ENCODE results near the gene ODAD4.

GRCh38 chr17:41917192-41917591 lies 13.2 kb upstream of the ODAD4 start:
- peak; percentile 70; the same call in 1 of the 2 replicates for TF ChIP-seq POLR2A (IDR thresholded peaks at IDR 0.05; ENCODE audit: low read depth, low read length)
- no peak for TF ChIP-seq BHLHE40 (IDR thresholded peaks at IDR 0.05; ENCODE audit: low read depth, low read length)
- TF ChIP-seq CTCF (conservative IDR thresholded peaks at IDR 0.05; ENCODE audit: low read depth, low read length) = no peak
- TF ChIP-seq CEBPB (IDR thresholded peaks at IDR 0.05; ENCODE audit: low read depth, low read length) = no peak
- TF ChIP-seq MXI1 (IDR thresholded peaks at IDR 0.05; ENCODE audit: borderline replicate concordance, low read depth, low read length) = no peak
- TF ChIP-seq RCOR1 (IDR thresholded peaks at IDR 0.05; ENCODE audit: insufficient replicate concordance, low read length) = no peak
- no peak for TF ChIP-seq FOS (IDR thresholded peaks at IDR 0.05; ENCODE audit: low read depth, low read length)
